ENCODE measurements around the gene FIGNL2. TPM values are rescaled to one million over a fixed set of nuclear protein-coding genes. Genes with fewer than 3 reads are reported as not detected.
A peak's percentile ranks its signal among the peaks of the same experiment; 100 is the strongest.

Gene FIGNL2
- total RNA-seq, 6 experiments from 2014 or later: 0.14 to 1.8 (median 0.55) TPM

DNA sequence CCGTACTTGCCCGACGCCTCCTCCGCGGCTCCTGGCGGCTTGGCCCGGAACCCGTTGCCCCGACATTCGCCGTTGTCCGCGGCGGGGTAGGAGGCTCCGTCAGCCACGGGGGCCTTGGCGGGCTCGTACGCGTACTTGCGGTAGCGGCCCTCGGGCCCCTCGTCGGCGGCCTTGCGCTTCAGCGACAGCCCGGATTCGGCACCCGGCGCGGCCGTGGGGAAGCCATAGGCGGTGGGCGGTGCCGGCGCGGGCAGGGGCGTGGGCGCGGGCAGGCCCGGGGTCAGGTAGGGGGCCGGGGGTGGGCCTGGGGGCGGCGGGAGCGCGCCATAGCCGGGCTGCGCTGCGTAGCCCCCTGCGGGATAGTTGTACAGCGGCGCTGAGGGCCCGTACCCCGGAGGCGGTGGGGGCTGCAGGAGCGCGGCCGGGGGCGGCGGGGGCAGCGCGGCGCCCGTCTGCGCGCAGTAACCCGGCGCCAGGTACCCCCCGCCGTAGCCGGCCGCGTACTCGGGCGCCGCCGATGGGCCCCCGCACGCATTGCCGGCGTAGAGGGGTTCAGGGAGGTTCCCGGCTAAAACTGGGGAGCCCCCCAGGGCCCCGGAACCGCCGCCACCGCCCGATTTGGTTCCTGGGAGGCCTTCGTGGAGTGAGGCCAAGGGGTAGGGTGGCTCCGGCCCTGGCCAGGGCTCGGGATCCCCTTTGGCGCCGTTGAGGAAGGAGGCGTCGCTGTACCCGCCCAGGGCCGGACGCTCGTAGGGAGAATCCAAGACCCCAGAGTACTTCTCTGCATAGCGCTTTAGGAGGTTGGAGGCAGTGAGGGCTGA is 26.9 kb downstream of the FIGNL2 start:
- WGBS (ENCODE audit: insufficient coverage, low coverage, low lambda C conversion rate, missing lambda C conversion rate): 25% methylated on average over 4 of the region's 101 CpGs
- ATAC-seq (no peak), DNase-seq (no peak)
- no peak for TF ChIP-seq POLR2A (IDR thresholded peaks at IDR 0.05)
- TF ChIP-seq, protein P1, sequence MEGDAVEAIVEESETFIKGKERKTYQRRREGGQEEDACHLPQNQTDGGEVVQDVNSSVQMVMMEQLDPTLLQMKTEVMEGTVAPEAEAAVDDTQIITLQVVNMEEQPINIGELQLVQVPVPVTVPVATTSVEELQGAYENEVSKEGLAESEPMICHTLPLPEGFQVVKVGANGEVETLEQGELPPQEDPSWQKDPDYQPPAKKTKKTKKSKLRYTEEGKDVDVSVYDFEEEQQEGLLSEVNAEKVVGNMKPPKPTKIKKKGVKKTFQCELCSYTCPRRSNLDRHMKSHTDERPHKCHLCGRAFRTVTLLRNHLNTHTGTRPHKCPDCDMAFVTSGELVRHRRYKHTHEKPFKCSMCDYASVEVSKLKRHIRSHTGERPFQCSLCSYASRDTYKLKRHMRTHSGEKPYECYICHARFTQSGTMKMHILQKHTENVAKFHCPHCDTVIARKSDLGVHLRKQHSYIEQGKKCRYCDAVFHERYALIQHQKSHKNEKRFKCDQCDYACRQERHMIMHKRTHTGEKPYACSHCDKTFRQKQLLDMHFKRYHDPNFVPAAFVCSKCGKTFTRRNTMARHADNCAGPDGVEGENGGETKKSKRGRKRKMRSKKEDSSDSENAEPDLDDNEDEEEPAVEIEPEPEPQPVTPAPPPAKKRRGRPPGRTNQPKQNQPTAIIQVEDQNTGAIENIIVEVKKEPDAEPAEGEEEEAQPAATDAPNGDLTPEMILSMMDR (IDR thresholded peaks at IDR 0.05): no peak
- intact Hi-C loops (cut with DNase I): loop anchor here (5.0 to 10.0 kb wide), 3 partner anchors 53 to 397 kb away; partner anchors contain the start of gene SLC4A8 (in 1 of the 2)
- Histone ChIP-seq H3K4me1 (no peaks in the 10 kb centered on the region), H3K27ac (peak overlapping the region in 1 of 3 donors; percentile 8), H3K9me3 (no peaks in the 10 kb centered on the region), H3K4me3 (peak overlapping the region; percentile 32 to 54 (median 42)), H3K36me3 (no peaks in the 10 kb centered on the region), H3K27me3 (no peaks in the 10 kb centered on the region)

DNA sequence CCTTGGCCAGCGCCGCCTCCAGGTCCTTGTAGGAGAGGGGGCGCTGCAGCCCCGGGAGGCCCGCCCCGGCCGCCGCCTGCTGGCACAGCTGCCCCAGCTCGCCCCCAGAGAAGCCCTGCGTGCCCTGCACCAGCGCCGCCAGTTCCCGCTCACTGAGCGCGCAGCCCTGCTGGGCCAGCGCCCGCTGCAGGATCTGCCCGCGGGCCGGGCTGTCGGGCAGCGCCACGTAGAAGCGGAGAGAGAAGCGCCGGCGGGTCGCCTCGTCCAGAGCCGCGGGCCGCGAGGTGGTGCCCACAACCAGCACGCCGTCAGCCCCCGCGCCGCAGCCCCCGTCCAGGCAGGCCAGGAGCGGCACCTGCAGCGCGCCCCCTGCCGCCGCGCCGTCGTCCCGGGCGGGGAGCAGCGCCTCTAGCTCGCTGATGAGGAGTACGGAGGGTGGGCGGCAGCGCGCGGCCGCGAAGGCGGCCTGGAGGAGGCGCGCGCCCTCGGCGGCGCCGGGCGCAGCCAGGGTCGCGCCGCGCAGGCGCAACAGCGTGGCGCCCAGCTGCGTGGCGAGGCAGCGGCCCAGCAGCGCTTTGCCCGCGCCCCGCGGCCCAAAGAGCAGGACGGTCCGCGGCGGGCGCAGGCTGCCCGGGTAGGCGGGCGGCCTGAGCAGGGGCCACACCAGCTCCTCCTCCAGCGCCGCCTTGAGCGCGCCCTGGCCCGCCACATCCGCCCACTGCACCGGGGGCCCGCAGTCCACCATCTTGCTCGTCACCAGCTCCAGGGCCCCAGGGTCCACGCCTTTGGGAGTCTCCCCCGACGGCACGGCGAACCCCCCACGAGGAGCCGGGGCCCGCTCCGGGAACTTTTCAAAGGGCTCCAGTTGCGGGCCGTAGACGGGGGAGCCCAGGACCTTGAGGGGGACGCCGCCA is 27.7 kb downstream of the FIGNL2 start:
- DNase-seq: peak; percentile 57 to 75 (median 68)
- H3K27me3 ChIP-seq: no peaks in the 10 kb centered on the region
- intact Hi-C loops (cut with DNase I): loop anchor here (5.0 to 10.0 kb wide), 3 partner anchors 54 to 396 kb away; partner anchors contain the start of gene SLC4A8 (in 1 of the 2)

DNA sequence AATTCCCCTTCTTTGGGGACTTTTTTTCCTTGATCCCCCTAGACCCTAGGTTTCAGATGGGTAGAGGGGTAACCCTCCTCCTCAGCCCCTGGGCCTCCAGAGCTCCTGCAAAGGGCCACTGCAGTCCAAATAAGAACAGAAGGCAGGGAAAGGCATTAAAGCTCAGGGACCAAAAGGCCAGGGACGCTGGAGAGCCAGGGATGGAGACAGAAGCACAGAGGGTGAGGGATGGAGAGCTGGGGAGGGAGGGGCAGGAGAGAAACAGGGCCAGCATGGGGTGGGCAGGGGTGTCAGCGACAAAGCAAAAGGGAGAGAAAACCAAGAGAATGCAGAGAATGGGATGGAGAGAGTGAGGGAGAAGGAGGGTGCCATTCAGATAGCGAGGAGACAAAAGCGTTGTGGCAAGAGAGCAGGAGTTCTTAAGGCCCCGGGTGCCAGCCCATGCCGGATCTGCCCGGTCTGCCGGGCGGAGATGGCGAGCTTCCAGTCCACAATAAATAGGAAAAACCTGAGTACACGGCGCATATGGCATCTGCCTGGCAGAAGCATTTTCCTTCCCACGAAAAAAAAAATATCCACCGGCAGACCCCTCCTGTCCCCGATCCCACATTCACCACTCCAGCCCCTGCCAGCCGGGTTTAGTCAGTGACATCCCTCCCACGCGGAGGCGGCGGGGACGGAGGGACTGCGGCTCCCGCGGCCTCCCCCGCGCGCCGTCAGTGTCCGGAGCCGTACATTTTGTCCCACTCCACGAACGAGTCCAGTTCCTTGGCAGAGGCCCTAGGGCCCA is 28.6 kb downstream of the FIGNL2 start:
- TF ChIP-seq, protein P1 (IDR thresholded peaks at IDR 0.05): no peak
- TF ChIP-seq POLR2A (IDR thresholded peaks at IDR 0.05): no peak
- 32% methylated on average over 14 of the region's 32 CpGs for WGBS (ENCODE audit: insufficient coverage, low coverage, low lambda C conversion rate, missing lambda C conversion rate)
- peak overlapping the region in 1 of 3 donors; percentile 8 for H3K27ac ChIP-seq
- no peak for ATAC-seq
- H3K36me3 ChIP-seq: no peaks in the 10 kb centered on the region
- H3K4me3 ChIP-seq: peak overlapping the region; percentile 30 to 54 (median 43)
- intact Hi-C loops (cut with DNase I): loop anchor here (5.0 to 10.0 kb wide), 4 partner anchors 55 to 395 kb away; partner anchors contain the start of gene SLC4A8 (in 1 of the 2)
- H3K9me3 ChIP-seq: no peaks in the 10 kb centered on the region
- H3K4me1 ChIP-seq: peaks cover 0 to 5% (median 0%) of the 10 kb centered on the region in 4 donors
- no peaks in the 10 kb centered on the region for H3K27me3 ChIP-seq
- DNase-seq: peak in 1 of 3 donors; percentile 27

More for the DNA sequence above, 27.7 kb downstream of the FIGNL2 start:
- Histone ChIP-seq H3K4me1 (no peaks in the 10 kb centered on the region), H3K4me3 (peak overlapping the region; percentile 32 to 54 (median 43)), H3K9me3 (no peaks in the 10 kb centered on the region), H3K36me3 (no peaks in the 10 kb centered on the region), H3K27ac (peak overlapping the region in 1 of 3 donors; percentile 8)
- peak; percentile 61 to 69 (median 64) for ATAC-seq
- TF ChIP-seq POLR2A (IDR thresholded peaks at IDR 0.05): peak; percentile 37
- TF ChIP-seq, protein P1 (IDR thresholded peaks at IDR 0.05): peak; percentile 25 to 58 (median 34)
- no CpG with 5 or more reads among the region's 113 CpGs for WGBS (ENCODE audit: insufficient coverage, low coverage, low lambda C conversion rate, missing lambda C conversion rate)

Data from right lobe of liver (tissue), 6 donors.